Psoas muscle (tissue), 8 donors: ENCODE results near the gene OR1E1. TPM values are rescaled to one million over a fixed set of nuclear protein-coding genes. Genes with fewer than 3 reads are reported as not detected.
"Not testable (repeated sequence)": the region's sequence is repeated elsewhere in the genome, so short reads cannot be mapped to it uniquely, and the experiment has no call there.

ENCODE experiments used
- ATAC-seq, 4 donors: fragments of 200-7000 bp; cut with Tn5 transposase; one replicate each; pipeline ENCODE4 v1.9.1; 2020; ENCODE audit warnings: moderate library complexity in 3 of 4, mild to moderate bottlenecking in 2 of 4
- DNase-seq, 2 donors: peaks; one replicate each; pipeline ENCODE4 v3.0.0-alpha.2; 2020
- H3K27ac ChIP-seq: fragments of 200-600 bp; one replicate; pipeline ENCODE4 v1.8.0; 2022
- H3K27me3 ChIP-seq, 3 donors: fragments of 200-600 bp in 1 of 3; one replicate each; pipeline versions ENCODE4 v1.6.1 to v1.8.0; 2013 to 2022; ENCODE audit warnings: low read length in 2 of 3, mild to moderate bottlenecking in 2 of 3, moderate library complexity in 1 of 3; ENCODE audit not compliant: insufficient read depth in 3 of 3
- H3K36me3 ChIP-seq, 2 donors: fragments of 200-600 bp in 1 of 2; one replicate each; pipeline versions ENCODE4 v1.6.1 to v1.8.0; 2013 to 2022; ENCODE audit warnings: low read depth in 1 of 2, mild to moderate bottlenecking in 1 of 2, moderate library complexity in 1 of 2; ENCODE audit not compliant: insufficient read depth in 1 of 2
- H3K4me1 ChIP-seq: fragments of 200-600 bp; one replicate; pipeline ENCODE4 v1.8.0; 2022
- H3K4me3 ChIP-seq: fragments of 200-600 bp; one replicate; pipeline ENCODE4 v1.8.0; 2022; ENCODE audit warnings: mild to moderate bottlenecking
- H3K9me3 ChIP-seq: fragments of 200-600 bp; one replicate; pipeline ENCODE4 v1.8.0; 2022
- CTCF ChIP-seq: fragments of 200-600 bp; IDR thresholded peaks from one replicate; pipeline ENCODE4 v1.8.0; 2022; ENCODE audit warnings: antibody characterized with exemption
- WGBS, 3 donors: extraction: QIAGEN DNeasy Blood & Tissue Kit; methylation state at CpG; one replicate each; pipeline versions ENCODE4 v1.1.6 to v1.1.7; 2013; 5-methylcytosine and 5-hydroxymethylcytosine counted together
- intact Hi-C, 2 donors: fragments of 100-400 bp; cut with DNase I; formaldehyde crosslinking; loops; one replicate each; pipeline versions ENCODE4 v1.11.0 to v1.14.2; 2022
- polyA plus RNA-seq, 3 donors: library from polyadenylated mRNA; stranded (reverse); fragments of 200-250 nt; gene quantifications; one replicate each; pipeline ENCODE4 v1.2.3, GENCODE V29; 2013
- total RNA-seq, 4 donors: library from RNA; stranded (reverse); fragmentation: NEBNext Ultra II Directional in 2 of 4; extraction: Animal tissue kit (Norgen Biotek cat#: 25700) in 2 of 4; gene quantifications; one replicate each; pipeline versions ENCODE4 v1.2.1 to v1.2.4, GENCODE V29; 2021 to 2023
- donor health status: healthy with polysubstance abuse.
- donor health status: DM: no; HTN: no; CAD: no; lungs with moderate emphysema.
- donor health status: Bipolar disorder and iron deficiency.
- donor health status: healthy.
- donor health status: DM: yes; HTN: yes; CAD: no.
- donor health status: DM: no; HTN: no; CAD: no.
- donor health status: DM: no; HTN: no; CAD: no.
- donor health status: DM: yes; HTN: yes; CAD: no.

OR1E1 gene
- total and polyA plus RNA-seq, 7 donors: 0.04 to 0.34 TPM; not detected in 5

GRCh38 chr17:3400055-3400454, 1.8 kb upstream of the OR1E1 start:
- 47 to 48% (median 48%) methylated on average over 6 of the region's 6 CpGs for WGBS, 3 donors
- intact Hi-C loops: no loop called here
- Histone ChIP-seq H3K4me1 (no peaks in the 10 kb centered on the region), H3K4me3 (no peak overlapping the region), H3K9me3 (peaks cover 1% of the 10 kb centered on the region), H3K36me3 (no peaks in the 10 kb centered on the region), H3K27me3 (no peaks in the 10 kb centered on the region), H3K27ac (no peak overlapping the region)
- no peak for ATAC-seq
- TF ChIP-seq CTCF: no peak
- no peak for DNase-seq

DNA sequence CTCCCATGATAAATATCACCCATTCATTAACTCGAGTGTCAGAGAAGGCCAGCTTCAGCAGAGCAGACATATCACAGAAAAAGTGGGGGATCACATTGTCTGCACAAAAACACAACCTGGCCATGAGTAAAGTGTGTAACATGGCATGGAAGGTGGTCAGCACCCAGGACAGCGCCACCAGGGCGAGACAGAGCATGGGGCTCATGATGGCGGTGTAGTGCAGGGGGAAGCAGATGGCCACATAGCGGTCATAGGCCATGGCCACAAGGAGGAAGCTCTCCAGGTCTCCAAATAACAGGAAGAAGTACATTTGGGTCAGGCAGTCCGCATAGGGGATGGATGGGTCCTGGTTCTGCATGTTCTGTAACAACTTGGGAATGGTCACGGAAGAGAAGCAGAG, 409 bp downstream of the OR1E1 start:
- WGBS, 3 donors: 41 to 48% (median 47%) methylated on average over 7 of the region's 7 CpGs
- H3K9me3 ChIP-seq, H3K4me1 ChIP-seq, DNase-seq, H3K27me3 ChIP-seq, H3K27ac ChIP-seq, H3K36me3 ChIP-seq, intact Hi-C loops, H3K4me3 ChIP-seq, ATAC-seq: not testable (repeated sequence)

DNA sequence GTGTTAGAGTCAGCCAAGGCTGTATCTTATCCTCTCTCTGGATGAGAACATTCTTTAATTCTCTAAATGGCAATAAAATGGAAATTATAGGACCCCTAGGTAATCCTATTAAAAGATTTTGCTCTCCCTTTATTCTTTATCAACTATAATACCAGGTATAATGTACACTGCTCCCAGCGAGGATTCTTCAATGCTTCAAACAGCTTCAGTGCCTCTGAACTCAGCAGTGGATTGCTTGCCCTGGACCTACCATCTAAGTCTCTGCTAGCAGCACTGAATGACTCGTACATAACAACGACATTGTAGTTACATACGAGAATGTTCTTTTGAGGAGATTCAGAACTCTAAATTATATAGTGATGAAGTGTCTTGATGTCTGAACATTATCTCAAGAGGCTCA, 8.4 kb downstream of the OR1E1 start:
- Histone ChIP-seq H3K4me1 (no peaks in the 10 kb centered on the region), H3K9me3 (peaks cover 5% of the 10 kb centered on the region), H3K4me3 (no peak overlapping the region), H3K27me3 (peaks cover 0 to 22% (median 5%) of the 10 kb centered on the region in 3 donors), H3K27ac (no peak overlapping the region), H3K36me3 (no peaks in the 10 kb centered on the region)
- 62 to 69% (median 64%) methylated on average over 4 of the region's 4 CpGs for WGBS, 3 donors
- DNase-seq (no peak), ATAC-seq (no peak)
- TF ChIP-seq CTCF: no peak
- intact Hi-C loops: no loop called here

- Histone ChIP-seq H3K36me3 (no peaks in the 10 kb centered on the region), H3K9me3 (no peaks in the 10 kb centered on the region), H3K4me3 (no peak within 1 kb of the TSS), H3K27me3 (peaks cover 0 to 22% (median 5%) of the 10 kb centered on the region in 3 donors), H3K27ac (no peak within 1 kb of the TSS), H3K4me1 (no peaks in the 10 kb centered on the region)
- DNase-seq (no peak), ATAC-seq (no peak)
- intact Hi-C loops: no loop called here
- no peak for TF ChIP-seq CTCF
- 20 to 25% (median 24%) methylated on average over 90 to 92 of the region's 92 CpGs for WGBS, 3 donors
Observed at GRCh38 chr17:3385869-3386816, 12.1 kb downstream of the OR1E1 start, which contains the start of gene OR3A2. Gene OR3A2, minus strand, starts transcription at chr17:3386308.

DNA sequence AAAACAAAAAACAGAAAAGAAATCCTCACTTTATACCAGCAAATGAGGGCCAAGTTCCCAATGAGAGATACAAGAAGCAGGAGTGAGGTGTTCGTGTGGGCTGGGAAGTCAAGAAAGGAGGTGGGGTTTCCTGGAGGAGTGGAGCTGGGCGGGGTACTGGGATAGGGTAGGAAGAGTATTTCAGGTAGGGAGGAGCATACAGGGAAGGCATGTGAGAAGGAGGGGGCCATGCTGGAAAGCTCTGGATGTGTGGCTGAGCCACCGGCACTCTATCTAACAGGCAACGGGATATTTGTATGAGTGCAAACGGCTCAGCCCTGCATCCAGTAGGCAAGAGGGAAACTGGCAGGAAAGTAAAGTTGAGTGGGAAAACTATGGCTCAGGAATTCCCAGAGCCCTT, 16.3 kb downstream of the OR1E1 start:
- Histone ChIP-seq H3K27ac (no peak overlapping the region), H3K27me3 (peaks cover 0 to 18% (median 5%) of the 10 kb centered on the region in 3 donors), H3K4me1 (no peaks in the 10 kb centered on the region), H3K9me3 (no peaks in the 10 kb centered on the region), H3K36me3 (no peaks in the 10 kb centered on the region), H3K4me3 (no peak overlapping the region)
- ATAC-seq: no peak
- DNase-seq: no peak
- 70 to 84% (median 71%) methylated on average over 5 of the region's 5 CpGs for WGBS, 3 donors
- intact Hi-C loops: no loop called here
- no peak for TF ChIP-seq CTCF
